A549 (cell line): ENCODE measurements around the gene HOXD12. TPM values are rescaled to one million over a fixed set of nuclear protein-coding genes. Genes with fewer than 3 reads are reported as not detected.

Experiments
- ATAC-seq, 2 experiments: fragments of 200-7000 bp in 1 of 2; fragments of >200 bp in 1 of 2; cut with Nextera tagmentation in 1 of 2; cut with Tn5 transposase in 1 of 2; 3 replicates each; pipeline versions ENCODE4 v1.8.0 to v1.9.1; 2018 to 2020; ENCODE audit warnings: mild to moderate bottlenecking in 1 of 2, moderate library complexity in 1 of 2
- CTCF ChIA-PET: fragments of 300-600 bp; sonication (Branson Sonifier 250); formaldehyde crosslinking; extraction: SDS; loops from one replicate; lab custom pipeline; 2021; ENCODE audit warnings: antibody characterized with exemption, inconsistent platforms; lab: Yijun Ruan, JAX
- POLR2A ChIA-PET: fragments of 350-600 bp; formaldehyde crosslinking; extraction: SDS; loops from one replicate; lab custom pipeline; 2021; ENCODE audit warnings: antibody characterized with exemption, inconsistent platforms; lab: Yijun Ruan, JAX
- DNase-seq, 2 experiments: peaks; one replicate each; pipeline versions ENCODE4 v3.0.0 to v3.0.0-alpha.2; 2011 to 2016; ENCODE audit warnings: low read depth in 1 of 2, low spot score in 1 of 2
- FAIRE-seq: peaks from 2 replicates; lab custom pipeline; 2011; peaks lifted over from hg19 to GRCh38; lab: Jason Lieb, UNC
- H3K27ac ChIP-seq, 2 experiments: fragments of >200 bp; sonication (Bioruptor Twin); formaldehyde crosslinking; 3 replicates each; pipeline ENCODE4 v1.5.1; 2016 to 2017
- H3K4me1 ChIP-seq: fragments of >200 bp; sonication (Bioruptor Twin); formaldehyde crosslinking; 3 replicates; pipeline ENCODE4 v1.6.1; 2016
- H3K4me2 ChIP-seq: fragments of >200 bp; sonication (Bioruptor Twin); formaldehyde crosslinking; 3 replicates; pipeline ENCODE4 v1.6.1; 2016
- H3K4me3 ChIP-seq: fragments of >200 bp; sonication (Bioruptor Twin); formaldehyde crosslinking; 3 replicates; pipeline ENCODE4 v1.5.1; 2016
- H3K9me3 ChIP-seq: fragments of >200 bp; sonication (Bioruptor Twin); formaldehyde crosslinking; 3 replicates; pipeline ENCODE4 v1.6.1; 2016
- CBX2 ChIP-seq: fragments of 200-600 bp; sonication (generic); IDR thresholded peaks from 2 replicates; pipeline ENCODE4 v1.6.1; 2016; ENCODE audit warnings: low read depth, mild to moderate bottlenecking, borderline replicate concordance
- CHD2 ChIP-seq: fragments of 150-350 bp; IDR thresholded peaks from 2 replicates; pipeline ENCODE4 v1.6.1; 2014; ENCODE audit warnings: low read length; ENCODE audit not compliant: partially characterized antibody
- EP300 ChIP-seq, 2 experiments: fragments of >200 bp; sonication (Bioruptor Twin); formaldehyde crosslinking; IDR thresholded peaks; 2 replicates in 1 of 2; 3 replicates in 1 of 2; pipeline ENCODE4 v1.6.1; 2016 to 2017
- ESRRA ChIP-seq: fragments of 150-350 bp; IDR thresholded peaks from 2 replicates; pipeline ENCODE4 v1.6.1; 2014; ENCODE audit warnings: mild to moderate bottlenecking, low read length, borderline replicate concordance
- FOSB ChIP-seq: fragments of 250-450 bp; sonication (Bioruptor Pico); IDR thresholded peaks from 2 replicates; pipeline ENCODE4 v1.5.0; 2020; ENCODE audit warnings: mild to moderate bottlenecking, moderate library complexity
- FOSL2 ChIP-seq, 2 experiments: fragments of 450-650 bp in 1 of 2; fragments of >200 bp in 1 of 2; sonication (Bioruptor Twin) in 1 of 2; formaldehyde crosslinking; IDR thresholded peaks; 2 replicates each; pipeline versions ENCODE4 v1.5.0 to v1.6.1; 2016 to 2020; ENCODE audit warnings: mild to moderate bottlenecking in 1 of 2, moderate library complexity in 1 of 2
- FOXS1 ChIP-seq: fragments of 250-450 bp; sonication (Bioruptor Pico); IDR thresholded peaks from 2 replicates; pipeline ENCODE4 v1.5.0; 2020; ENCODE audit warnings: mild to moderate bottlenecking, moderate library complexity
- HDAC2 ChIP-seq: fragments of 200-600 bp; sonication (generic); IDR thresholded peaks from 2 replicates; pipeline ENCODE4 v1.6.1; 2016
- HOXB13 ChIP-seq: fragments of 250-450 bp; sonication (Bioruptor Pico); IDR thresholded peaks from 2 replicates; pipeline ENCODE4 v1.5.0; 2020; ENCODE audit warnings: low read depth, mild to moderate bottlenecking, moderate library complexity
- HOXB5 ChIP-seq: fragments of 250-450 bp; sonication (Bioruptor Pico); IDR thresholded peaks from 2 replicates; pipeline ENCODE4 v1.5.0; 2020; ENCODE audit warnings: mild to moderate bottlenecking, moderate library complexity
- JUNB ChIP-seq: fragments of >200 bp; sonication (Bioruptor Twin); formaldehyde crosslinking; IDR thresholded peaks from 2 replicates; pipeline ENCODE4 v1.6.1; 2016
- KDM5A ChIP-seq: fragments of 200-600 bp; sonication (generic); IDR thresholded peaks from 2 replicates; pipeline ENCODE4 v1.6.1; 2016; ENCODE audit warnings: antibody characterized with exemption, mild to moderate bottlenecking
- MAX ChIP-seq: IDR thresholded peaks from 2 replicates; pipeline ENCODE4 v1.6.1; 2012
- NPAS2 ChIP-seq: fragments of 250-450 bp; sonication (Bioruptor Pico); IDR thresholded peaks from 2 replicates; pipeline ENCODE4 v1.8.0; 2022; ENCODE audit warnings: mild to moderate bottlenecking, moderate library complexity, borderline replicate concordance
- PBX3 ChIP-seq: IDR thresholded peaks from 2 replicates; pipeline ENCODE4 v1.6.1; 2012
- PHF8 ChIP-seq: fragments of 200-600 bp; sonication (generic); IDR thresholded peaks from 2 replicates; pipeline ENCODE4 v1.6.1; 2016; ENCODE audit warnings: low read depth, mild to moderate bottlenecking, antibody characterized with exemption, moderate library complexity, borderline replicate concordance
- RCOR1 ChIP-seq: fragments of 150-350 bp; IDR thresholded peaks from 2 replicates; pipeline ENCODE4 v1.6.1; 2014; ENCODE audit warnings: antibody characterized with exemption, low read length, low read depth
- RFX5 ChIP-seq: fragments of 450-650 bp; IDR thresholded peaks from 2 replicates; pipeline ENCODE4 v1.7.1; 2014; ENCODE audit warnings: antibody characterized with exemption, mild to moderate bottlenecking, moderate library complexity
- RNF2 ChIP-seq: fragments of 200-600 bp; sonication (generic); IDR thresholded peaks from 2 replicates; pipeline ENCODE4 v1.6.1; 2016; ENCODE audit warnings: low read depth, mild to moderate bottlenecking, antibody characterized with exemption, moderate library complexity, borderline replicate concordance
- SMC3 ChIP-seq: fragments of >200 bp; sonication (Bioruptor Twin); formaldehyde crosslinking; IDR thresholded peaks from 3 replicates; pipeline ENCODE4 v1.6.1; 2018; ENCODE audit warnings: inconsistent platforms
- TFCP2L1 ChIP-seq: fragments of 250-450 bp; sonication (Bioruptor Pico); IDR thresholded peaks from 2 replicates; pipeline ENCODE4 v1.5.0; 2021; ENCODE audit warnings: mild to moderate bottlenecking
- TP53 ChIP-seq: fragments of 250-450 bp; sonication (Bioruptor Pico); IDR thresholded peaks from 2 replicates; pipeline ENCODE4 v1.5.0; 2021; ENCODE audit warnings: mild to moderate bottlenecking, moderate library complexity
- ZNF302 ChIP-seq: fragments of 250-450 bp; sonication (Bioruptor Pico); IDR thresholded peaks from 2 replicates; pipeline ENCODE4 v1.9.0; 2021; ENCODE audit warnings: inconsistent platforms, mild to moderate bottlenecking, moderate library complexity
- ZSCAN20 ChIP-seq: fragments of 250-450 bp; sonication (Bioruptor Pico); IDR thresholded peaks from 2 replicates; pipeline ENCODE4 v1.8.0; 2022; ENCODE audit warnings: mild to moderate bottlenecking, moderate library complexity
- WGBS: methylation state at CpG from one replicate; pipeline ENCODE4 v1.1.6; 2017; ENCODE audit errors: missing lambda C conversion rate; 5-methylcytosine and 5-hydroxymethylcytosine counted together
- polyA plus RNA-seq, 4 experiments: library from polyadenylated mRNA; depleted of rRNA in 3 of 4; stranded (reverse); fragments of >200 nt; fragmentation: RNase III in 1 of 4; extraction: RNeasy Plus Mini Kit Qiagen cat#74134 plus additional on column Dnase treatment in 1 of 4; gene quantifications; 2 replicates in 3 of 4; 3 replicates in 1 of 4; pipeline ENCODE4 v1.2.3, GENCODE V29; 2011 to 2017
- TF ChIP-seq, protein P1 (sequence below): fragments of >200 bp; sonication (Bioruptor Twin); formaldehyde crosslinking; IDR thresholded peaks from 2 replicates; pipeline ENCODE4 v1.6.1; 2016
- TF ChIP-seq, protein P2 (sequence below): fragments of 450-650 bp; IDR thresholded peaks from 2 replicates; pipeline ENCODE4 v1.6.1; 2014; ENCODE audit warnings: antibody characterized with exemption
- TF ChIP-seq, protein P3 (sequence below): fragments of >200 bp; sonication (Bioruptor Twin); formaldehyde crosslinking; IDR thresholded peaks from 3 replicates; pipeline ENCODE4 v1.6.1; 2016

Gene HOXD12
- polyA plus RNA-seq, 2 of the 4 experiments (the other 2 are of a cell fraction) = not detected

DNA sequence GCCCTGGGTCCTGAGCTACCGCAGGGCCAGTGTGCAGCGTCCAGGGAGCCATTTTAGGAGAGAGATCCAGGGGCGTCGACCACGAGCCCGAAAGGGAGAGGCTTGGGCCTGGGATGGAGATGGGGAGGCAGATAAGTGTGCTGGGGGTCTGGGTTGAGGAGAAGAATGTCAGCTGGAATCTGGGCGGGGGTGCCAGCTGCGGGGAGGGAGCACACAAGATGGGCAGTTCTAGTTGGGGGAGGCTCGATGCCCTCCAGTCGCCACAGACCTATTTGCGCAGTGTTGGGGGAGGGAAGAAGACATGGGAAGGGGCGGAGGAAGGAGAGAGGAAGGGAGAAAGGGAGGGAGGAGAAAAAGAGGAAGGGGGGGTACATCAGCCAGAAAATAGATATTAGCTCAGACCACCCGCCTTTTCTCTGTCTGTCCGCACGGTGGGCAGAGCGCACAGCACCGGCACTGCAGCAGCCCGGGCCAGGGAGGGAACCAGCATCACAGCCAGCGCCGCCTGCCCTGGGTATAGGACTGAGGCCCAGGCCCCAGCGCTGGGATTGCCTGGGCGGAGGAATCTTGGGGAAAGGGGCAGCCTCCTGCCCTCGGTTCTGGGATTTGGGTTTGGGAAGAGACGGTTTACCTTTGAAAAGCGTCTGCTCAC, 5.6 kb downstream of the HOXD12 start:
- ChIA-PET CTCF (interaction anchor here (1.0 to 2.3 kb wide), 7 partner anchors 9 to 419 kb away, joined by 3 to 9 read pairs (median 3); no protein-coding TSS in a partner anchor), POLR2A (interaction anchor here (1.2 kb wide), 1 partner anchor 164 kb away, joined by 3 read pairs; the partner anchor contains the start of gene MTX2)
- peaks cover 30% of the 10 kb centered on the region for H3K4me1 ChIP-seq
- no peaks in the 10 kb centered on the region for H3K9me3 ChIP-seq
- DNase-seq = no peak
- peak overlapping the region; percentile 56 for H3K4me3 ChIP-seq
- peak; percentile 6 to 50; a peak in 3 of 6 replicates for ATAC-seq
- TF ChIP-seq CBX2 (no peak), NPAS2 (no peak), KDM5A (no peak), FOXS1 (CRISPR knock-in tag) (no peak), FOSL2 (IDR thresholded peaks at IDR 0.05) (no peak), FOSL2 (CRISPR knock-in tag; IDR thresholded peaks at IDR 0.05) (no peak), MAX (no peak), ESRRA (no peak), SMC3 (no peak), ZSCAN20 (CRISPR knock-in tag) (no peak), RFX5 (no peak)
- peak overlapping the region; percentile 97 for H3K4me2 ChIP-seq
- WGBS = 75% methylated on average over 25 of the region's 25 CpGs
- no peak for FAIRE-seq
- peak overlapping the region; percentile 72 to 90 for H3K27ac ChIP-seq

DNA sequence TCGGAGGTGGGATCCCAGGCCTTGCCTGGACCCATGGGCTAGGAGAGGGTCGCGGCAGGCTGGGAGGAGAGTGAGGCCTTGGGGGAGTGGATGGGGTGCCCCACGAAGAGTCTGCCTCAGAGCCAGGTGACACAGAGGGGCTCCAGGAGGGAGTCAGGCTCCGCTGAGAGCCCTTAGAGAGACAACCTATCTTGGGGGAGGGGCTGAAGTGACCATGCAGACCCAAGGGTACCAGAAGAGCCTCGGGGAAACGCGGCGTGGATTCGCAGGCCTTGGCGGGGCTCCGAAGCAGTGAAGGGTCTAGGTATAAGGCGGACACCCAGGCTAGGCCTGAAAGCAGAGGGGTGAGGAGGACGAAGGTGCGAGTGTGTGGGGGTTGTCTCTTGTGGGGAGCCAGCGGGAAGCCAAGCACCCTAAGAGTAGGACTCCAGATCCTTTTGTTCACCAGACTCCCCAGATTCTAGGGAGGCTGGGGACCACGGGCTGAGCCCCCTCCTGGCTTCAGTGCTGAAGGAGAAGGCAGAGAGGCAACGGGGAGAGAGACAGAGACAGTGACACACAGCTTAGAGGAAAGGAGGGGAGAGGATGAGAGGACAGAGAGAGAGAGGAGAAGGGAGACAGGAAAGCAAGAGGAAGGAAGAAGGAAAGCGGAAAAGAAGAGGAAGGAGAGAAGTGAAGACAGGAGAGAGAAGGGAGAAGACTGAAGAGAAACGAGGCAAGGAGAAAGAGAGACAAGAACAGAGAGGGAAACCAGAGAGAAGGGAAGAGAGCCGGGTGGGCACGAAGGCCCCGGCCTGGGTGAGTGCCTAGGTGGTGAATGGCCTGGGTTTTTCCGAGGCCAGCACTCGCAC, 6.4 kb downstream of the HOXD12 start:
- no peak for TF ChIP-seq JUNB
- no peak for TF ChIP-seq ZNF302 (CRISPR knock-in tag)
- TF ChIP-seq, protein P1, sequence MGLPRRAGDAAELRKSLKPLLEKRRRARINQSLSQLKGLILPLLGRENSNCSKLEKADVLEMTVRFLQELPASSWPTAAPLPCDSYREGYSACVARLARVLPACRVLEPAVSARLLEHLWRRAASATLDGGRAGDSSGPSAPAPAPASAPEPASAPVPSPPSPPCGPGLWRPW = no peak
- no peak for TF ChIP-seq PHF8
- no peak for TF ChIP-seq HDAC2
- TF ChIP-seq, protein P2, sequence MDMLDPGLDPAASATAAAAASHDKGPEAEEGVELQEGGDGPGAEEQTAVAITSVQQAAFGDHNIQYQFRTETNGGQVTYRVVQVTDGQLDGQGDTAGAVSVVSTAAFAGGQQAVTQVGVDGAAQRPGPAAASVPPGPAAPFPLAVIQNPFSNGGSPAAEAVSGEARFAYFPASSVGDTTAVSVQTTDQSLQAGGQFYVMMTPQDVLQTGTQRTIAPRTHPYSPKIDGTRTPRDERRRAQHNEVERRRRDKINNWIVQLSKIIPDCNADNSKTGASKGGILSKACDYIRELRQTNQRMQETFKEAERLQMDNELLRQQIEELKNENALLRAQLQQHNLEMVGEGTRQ = no peak
- TF ChIP-seq RCOR1 = no peak
- no peak for TF ChIP-seq FOSB (CRISPR knock-in tag)
- TF ChIP-seq FOSL2 (IDR thresholded peaks at IDR 0.05) = no peak
- no peak for TF ChIP-seq FOSL2 (CRISPR knock-in tag; IDR thresholded peaks at IDR 0.05)
- no peak for TF ChIP-seq CHD2
- TF ChIP-seq FOXS1 (CRISPR knock-in tag) = no peak
- no peak for TF ChIP-seq HOXB5 (CRISPR knock-in tag)
- TF ChIP-seq RNF2 = no peak
- no peak for TF ChIP-seq EP300 (IDR thresholded peaks at IDR 0.05)
- TF ChIP-seq, protein P3, sequence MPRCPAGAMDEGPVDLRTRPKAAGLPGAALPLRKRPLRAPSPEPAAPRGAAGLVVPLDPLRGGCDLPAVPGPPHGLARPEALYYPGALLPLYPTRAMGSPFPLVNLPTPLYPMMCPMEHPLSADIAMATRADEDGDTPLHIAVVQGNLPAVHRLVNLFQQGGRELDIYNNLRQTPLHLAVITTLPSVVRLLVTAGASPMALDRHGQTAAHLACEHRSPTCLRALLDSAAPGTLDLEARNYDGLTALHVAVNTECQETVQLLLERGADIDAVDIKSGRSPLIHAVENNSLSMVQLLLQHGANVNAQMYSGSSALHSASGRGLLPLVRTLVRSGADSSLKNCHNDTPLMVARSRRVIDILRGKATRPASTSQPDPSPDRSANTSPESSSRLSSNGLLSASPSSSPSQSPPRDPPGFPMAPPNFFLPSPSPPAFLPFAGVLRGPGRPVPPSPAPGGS = no peak
- TF ChIP-seq TP53 (CRISPR knock-in tag) = no peak
- no peak for TF ChIP-seq HOXB13 (CRISPR knock-in tag)
- TF ChIP-seq TFCP2L1 (CRISPR knock-in tag) = no peak
- no peak for TF ChIP-seq PBX3
- peak overlapping the region; percentile 66 for H3K4me3 ChIP-seq
- no peaks in the 10 kb centered on the region for H3K9me3 ChIP-seq
- ATAC-seq (peak in 1 of 2 experiments; percentile 22; a peak in 4 of 6 replicates), DNase-seq (no peak), FAIRE-seq (no peak)
- POLR2A ChIA-PET = interaction anchor here (0.6 to 0.7 kb wide), 2 partner anchors 531 to 1780 kb away, joined by 5 to 9 read pairs; no protein-coding TSS in a partner anchor
- peak overlapping the region in 1 of 2 experiments; percentile 90; a peak in 4 of 6 replicates for H3K27ac ChIP-seq
- 80% methylated on average over 25 of the region's 25 CpGs for WGBS
- CTCF ChIA-PET = interaction anchor here (0.8 to 2.3 kb wide), 6 partner anchors 9 to 416 kb away, joined by 3 to 11 read pairs (median 4); no protein-coding TSS in a partner anchor
- peaks cover 30% of the 10 kb centered on the region for H3K4me1 ChIP-seq
- H3K4me2 ChIP-seq = peak overlapping the region; percentile 97
